Activated T-cell treated with anti-CD3 and anti-CD28 coated beads for 24 hours (primary cell): ENCODE results near the gene TMSB15A.
A peak's percentile ranks its signal among the peaks of the same experiment; 100 is the strongest.
"Not testable (repeated sequence)": the region's sequence is repeated elsewhere in the genome, so short reads cannot be mapped to it uniquely, and the experiment has no call there.

Source experiments
- DNase-seq: peaks from one replicate; pipeline ENCODE4 v3.0.0-alpha.2; 2020; ENCODE audit warnings: low read depth

TMSB15A gene

GRCh38 chrX:102515975-102516941 lies at the start of gene TMSB15A:
TMSB15A (minus strand) TSS chrX:102516739.
- peak; percentile 34 for DNase-seq

- DNase-seq: no peak
Observed at GRCh38 chrX:102560423-102561068, 44.0 kb upstream of the TMSB15A start.

GRCh38 chrX:102558607-102559006 lies 42.1 kb upstream of the TMSB15A start:
- no peak for DNase-seq

- DNase-seq: no peak
Observed at GRCh38 chrX:102548231-102548630, 31.7 kb upstream of the TMSB15A start.

- no peak for DNase-seq
Observed at GRCh38 chrX:102546828-102547493, 30.4 kb upstream of the TMSB15A start.

- not testable (repeated sequence) for DNase-seq
Observed at GRCh38 chrX:102546175-102546574, 29.6 kb upstream of the TMSB15A start.

GRCh38 chrX:102535958-102536357 lies 19.4 kb upstream of the TMSB15A start:
- DNase-seq: no peak

GRCh38 chrX:102517326-102517725 lies 787 bp upstream of the TMSB15A start:
- no peak for DNase-seq

GRCh38 chrX:102514536-102514935 lies 2.0 kb downstream of the TMSB15A start:
- no peak for DNase-seq

- DNase-seq: no peak
Observed at GRCh38 chrX:102498732-102499131, 17.8 kb downstream of the TMSB15A start.

- no peak for DNase-seq
Observed at GRCh38 chrX:102491766-102492165, 24.8 kb downstream of the TMSB15A start.

GRCh38 chrX:102478765-102479164 lies 37.8 kb downstream of the TMSB15A start:
- not testable (repeated sequence) for DNase-seq

GRCh38 chrX:102471762-102472220 lies 44.7 kb downstream of the TMSB15A start, which contains the start of gene TCP11X2:
TCP11X2 (minus strand) TSS chrX:102471812.
- DNase-seq: not testable (repeated sequence)

GRCh38 chrX:102470215-102470614 lies 46.3 kb downstream of the TMSB15A start:
- DNase-seq: not testable (repeated sequence)
